Breast epithelium (tissue), 3 donors: Measurements from ENCODE around the gene HSD11B2.

Source experiments
- CTCF ChIP-seq, 3 donors: fragments of 450-650 bp; IDR thresholded peaks; one replicate each; pipeline ENCODE4 v1.5.1; 2016 to 2017; ENCODE audit warnings: antibody characterized with exemption in 3 of 3, mild to moderate bottlenecking in 3 of 3, moderate library complexity in 3 of 3
- POLR2A ChIP-seq: fragments of 450-650 bp; IDR thresholded peaks from one replicate; pipeline ENCODE4 v1.6.1; 2016; ENCODE audit warnings: antibody characterized with exemption, mild to moderate bottlenecking, moderate library complexity

- no peak for TF ChIP-seq CTCF (IDR thresholded peaks at IDR 0.05)
- TF ChIP-seq POLR2A = no peak
These were observed 13.4 kb upstream of the HSD11B2 start for GRCh38 chr16:67417333-67418061.
